GM12878 (cell line): Measurements from ENCODE around the gene AKT3. TPM values are rescaled to one million over a fixed set of nuclear protein-coding genes. Genes with fewer than 3 reads are reported as not detected.
"Not testable (repeated sequence)": the region's sequence is repeated elsewhere in the genome, so short reads cannot be mapped to it uniquely, and the experiment has no call there.

Source experiments
- ATAC-seq: fragments of 200-7000 bp; cut with Tn5 transposase; 3 replicates; pipeline ENCODE4 v1.9.1; 2020; ENCODE audit warnings: mild to moderate bottlenecking, moderate library complexity
- BruUV-seq: library from RNA; stranded (reverse); fragments of 400-500 nt; replicated peaks from 2 replicates; lab custom pipeline; 2021; lab: Mats Ljungman, UMichigan
- CTCF ChIA-PET: fragments of 300-600 bp; sonication (Branson Sonifier 250); formaldehyde crosslinking; extraction: SDS; loops from one replicate; lab custom pipeline; 2021; ENCODE audit warnings: inconsistent platforms; lab: Yijun Ruan, JAX
- POLR2A ChIA-PET: fragments of 350-600 bp; formaldehyde crosslinking; extraction: SDS; loops from one replicate; lab custom pipeline; 2021; ENCODE audit warnings: inconsistent platforms; lab: Charles Lee
- RAD21 ChIA-PET: fragments of 300-600 bp; sonication (Branson Sonifier 250); formaldehyde crosslinking; loops from one replicate; lab custom pipeline; 2023; ENCODE audit warnings: antibody characterized with exemption; ENCODE audit not compliant: unreplicated experiment; lab: Charles Lee
- SMC1A ChIA-PET: fragments of 300-600 bp; sonication (Branson Sonifier 250); formaldehyde crosslinking; loops from one replicate; lab custom pipeline; 2023; ENCODE audit not compliant: unreplicated experiment, uncharacterized antibody; lab: Charles Lee
- DNase-seq: peaks from one replicate; pipeline ENCODE4 v3.0.0-alpha.2; 2011; ENCODE audit warnings: low read depth, low spot score
- FAIRE-seq: peaks from 3 replicates; lab custom pipeline; 2011; peaks lifted over from hg19 to GRCh38; lab: Jason Lieb, UNC
- H2AFZ ChIP-seq: 2 replicates; pipeline ENCODE4 v1.6.0; 2011; ENCODE audit warnings: low read depth, low read length, control low read depth; ENCODE audit not compliant: control insufficient read depth
- H3K27ac ChIP-seq: 2 replicates; pipeline ENCODE4 v1.5.1; 2011; ENCODE audit warnings: control low read depth; ENCODE audit not compliant: control insufficient read depth, insufficient read depth
- H3K27me3 ChIP-seq, 2 experiments: replicated peaks in 1 of 2; 2 replicates each; pipeline versions ENCODE4 v1.6.0 to v1.6.1; 2011; ENCODE audit warnings: low read length in 1 of 2; ENCODE audit not compliant: control insufficient read depth in 2 of 2, insufficient read depth in 2 of 2
- H3K36me3 ChIP-seq, 2 experiments: 2 replicates each; pipeline ENCODE4 v1.5.1; 2011; ENCODE audit warnings: low read length in 1 of 2; ENCODE audit not compliant: control insufficient read depth in 2 of 2, insufficient read depth in 2 of 2
- H3K4me1 ChIP-seq: 2 replicates; pipeline ENCODE4 v1.6.1; 2011; ENCODE audit warnings: mild to moderate bottlenecking, low read length, moderate library complexity, mixed read lengths; ENCODE audit not compliant: control insufficient read depth, insufficient read depth
- H3K4me2 ChIP-seq: 2 replicates; pipeline ENCODE4 v1.6.0; 2011; ENCODE audit warnings: control low read depth; ENCODE audit not compliant: control insufficient read depth, insufficient read depth
- H3K4me3 ChIP-seq: fragments of 200-600 bp; sonication (generic); 2 replicates; pipeline ENCODE4 v1.5.1; 2016
- H3K79me2 ChIP-seq: 2 replicates; pipeline ENCODE4 v1.6.0; 2011; ENCODE audit warnings: low read length; ENCODE audit not compliant: control insufficient read depth, insufficient read depth
- H3K9ac ChIP-seq: 2 replicates; pipeline ENCODE4 v1.8.0; 2011; ENCODE audit warnings: low read length, control low read depth, mixed read lengths; ENCODE audit not compliant: control insufficient read depth, insufficient read depth
- H3K9me3 ChIP-seq: replicated peaks from 3 replicates; pipeline ENCODE4 v1.5.1; 2011; ENCODE audit warnings: mild to moderate bottlenecking, low read length; ENCODE audit not compliant: control insufficient read depth, insufficient read depth
- H4K20me1 ChIP-seq: 2 replicates; pipeline ENCODE4 v1.6.0; 2011; ENCODE audit not compliant: control insufficient read depth, insufficient read depth
- BMI1 ChIP-seq: fragments of 450-650 bp; IDR thresholded peaks from 2 replicates; pipeline ENCODE4 v1.6.1; 2016; ENCODE audit warnings: mild to moderate bottlenecking, moderate library complexity, borderline replicate concordance
- ESRRA ChIP-seq: IDR thresholded peaks from 2 replicates; pipeline ENCODE4 v1.6.1; 2012; ENCODE audit warnings: mild to moderate bottlenecking, low read length, improper control_type of control experiment
- EZH2 ChIP-seq: IDR thresholded peaks from 2 replicates; pipeline ENCODE4 v1.6.1; 2012; ENCODE audit warnings: low read depth, mild to moderate bottlenecking, control low read depth, inconsistent platforms, low read length, borderline replicate concordance; ENCODE audit not compliant: control insufficient read depth
- FOXM1 ChIP-seq: IDR thresholded peaks from 2 replicates; pipeline ENCODE4 v1.6.1; 2012; ENCODE audit warnings: low read depth, mild to moderate bottlenecking, inconsistent platforms, low read length, moderate library complexity
- GABPA ChIP-seq: IDR thresholded peaks from 2 replicates; pipeline ENCODE4 v1.6.1; 2014; ENCODE audit warnings: antibody characterized with exemption, low read depth, mild to moderate bottlenecking, inconsistent platforms
- PRDM15 ChIP-seq: fragments of 450-650 bp; formaldehyde crosslinking; IDR thresholded peaks from 2 replicates; pipeline ENCODE4 v1.4.0; 2020; ENCODE audit warnings: mild to moderate bottlenecking, moderate library complexity
- RBBP5 ChIP-seq: fragments of 200-600 bp; sonication (generic); conservative IDR thresholded peaks from 2 replicates; pipeline ENCODE4 v1.6.1; 2016
- SREBF1 ChIP-seq: IDR thresholded peaks from 2 replicates; pipeline ENCODE4 v1.6.1; 2012; ENCODE audit warnings: mild to moderate bottlenecking, low read length
- WGBS: methylation state at CpG from one replicate; pipeline ENCODE4 v1.1.6; 2016; ENCODE audit warnings: low lambda C conversion rate; ENCODE audit not compliant: insufficient replicate concordance, insufficient coverage; ENCODE audit errors: missing lambda C conversion rate; 5-methylcytosine and 5-hydroxymethylcytosine counted together
- in situ Hi-C: fragments of 300-500 bp; cut with MboI; formaldehyde crosslinking; loops from 9 replicates; pipeline ENCODE4 v1.14.3; 2018; ENCODE audit warnings: mixed read lengths
- intact Hi-C: fragments of 100-400 bp; cut with micrococcal nuclease; formaldehyde crosslinking; loops from one replicate; pipeline ENCODE4 v1.14.2; 2022; ENCODE audit not compliant: unreplicated experiment
- polyA plus RNA-seq, 11 experiments: library from polyadenylated mRNA; depleted of rRNA in 4 of 11; unstranded in 6 of 11; stranded (reverse) in 5 of 11; fragments of >200 nt; fragmentation: Nextera tagmentation in 4 of 11; fragmentation: Illumina TruSeq in 1 of 11; extraction: Ambion mirVana in 4 of 11; extraction: Trizol in 1 of 11; gene quantifications; 1 replicate in 1 of 11; 2 replicates in 10 of 11; pipeline versions ENCODE4 v1.2.1 to v1.2.3, GENCODE V29; 2011 to 2016; ENCODE audit warnings: inconsistent platforms in 2 of 11, missing spikeins in 2 of 11, low read depth in 1 of 11
- total RNA-seq, 4 experiments: library from RNA; depleted of rRNA in 3 of 4; stranded (reverse); fragments of >200 nt in 3 of 4; fragmentation: Illumina TruSeq in 1 of 4; extraction: Trizol in 1 of 4; gene quantifications; 2 replicates each; pipeline versions ENCODE4 v1.2.1 to v1.2.3, GENCODE V29; 2013 to 2021

AKT3 gene
- total and polyA plus RNA-seq, 10 of the 15 experiments (the other 5 are each of a cell fraction or from before 2014, with no cell fraction given): 0.03 to 0.56 (median 0.19) TPM

GRCh38 chr1:243882276-243882675 is 32.2 kb upstream of the AKT3 start (continued):
- no peak for TF ChIP-seq EZH2
- TF ChIP-seq GABPA: no peak
- TF ChIP-seq RBBP5: no peak
- TF ChIP-seq PRDM15 (CRISPR knock-in tag): no peak
- no peak for TF ChIP-seq SREBF1
- TF ChIP-seq ESRRA: no peak
- no peak for TF ChIP-seq FOXM1
- TF ChIP-seq BMI1: no peak

GRCh38 chr1:243877058-243877457 is 27.0 kb upstream of the AKT3 start:
- SMC1A ChIA-PET: not testable (repeated sequence)

More at GRCh38 chr1:243877058-243877457, 27.0 kb upstream of the AKT3 start:
- POLR2A ChIA-PET, H3K27ac ChIP-seq, H3K79me2 ChIP-seq, ATAC-seq, FAIRE-seq, H3K4me3 ChIP-seq, H3K9ac ChIP-seq, DNase-seq, BruUV-seq, CTCF ChIA-PET, in situ Hi-C loops, H3K27me3 ChIP-seq, H3K9me3 ChIP-seq, RAD21 ChIA-PET, H3K4me1 ChIP-seq, H2AFZ ChIP-seq, H4K20me1 ChIP-seq, H3K4me2 ChIP-seq, H3K36me3 ChIP-seq, intact Hi-C loops: not testable (repeated sequence)
- WGBS: 70% methylated on average over 3 of the region's 3 CpGs
